ENCODE data around the gene PACRG.

Gene PACRG

DNA sequence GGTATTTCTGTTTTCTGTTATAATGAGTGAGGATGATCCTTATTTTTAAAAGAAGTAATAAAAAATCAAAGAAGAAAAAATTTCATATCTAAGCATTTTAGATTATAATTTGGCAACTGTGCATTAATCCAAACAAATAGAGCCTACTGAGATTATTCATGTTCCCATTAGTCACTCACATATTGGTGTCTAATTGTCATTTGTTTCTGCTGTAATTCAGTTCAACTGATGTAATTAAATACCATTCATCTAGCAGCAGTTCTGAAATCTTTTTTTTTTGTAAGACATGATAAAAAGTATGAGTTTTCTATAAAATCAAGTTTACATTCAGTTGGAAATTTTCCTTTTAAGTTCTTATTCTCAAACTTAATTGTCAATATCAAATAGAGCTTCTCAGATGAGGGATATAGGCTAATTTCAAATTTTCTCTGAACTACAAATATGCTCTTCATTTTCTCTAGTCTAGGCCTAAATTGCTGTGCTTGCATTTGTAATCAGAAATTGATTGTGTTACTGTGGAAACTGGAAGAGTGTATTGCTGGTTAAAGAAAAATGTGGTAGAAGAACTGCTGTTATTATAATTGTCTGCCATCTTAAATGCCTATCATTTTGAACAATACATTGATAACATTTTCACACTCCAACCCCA lies 23.6 kb downstream of the PACRG start:
- Histone ChIP-seq H3K4me3 (ENCODE audit: low read depth in 1 of 2, low read length in 1 of 2) (no peak overlapping the region), H3K27ac (no peak overlapping the region), H3K27me3 (no peaks in the 10 kb centered on the region), H3K36me3 (no peaks in the 10 kb centered on the region), H3K4me1 (ENCODE audit: control insufficient read depth in 1 of 2, insufficient read depth in 1 of 2, low read depth in 1 of 2, low read length in 1 of 2) (no peaks in the 10 kb centered on the region), H3K9me3 (no peaks in the 10 kb centered on the region)
- no peak for TF ChIP-seq CTCF (IDR thresholded peaks at IDR 0.05)

DNA sequence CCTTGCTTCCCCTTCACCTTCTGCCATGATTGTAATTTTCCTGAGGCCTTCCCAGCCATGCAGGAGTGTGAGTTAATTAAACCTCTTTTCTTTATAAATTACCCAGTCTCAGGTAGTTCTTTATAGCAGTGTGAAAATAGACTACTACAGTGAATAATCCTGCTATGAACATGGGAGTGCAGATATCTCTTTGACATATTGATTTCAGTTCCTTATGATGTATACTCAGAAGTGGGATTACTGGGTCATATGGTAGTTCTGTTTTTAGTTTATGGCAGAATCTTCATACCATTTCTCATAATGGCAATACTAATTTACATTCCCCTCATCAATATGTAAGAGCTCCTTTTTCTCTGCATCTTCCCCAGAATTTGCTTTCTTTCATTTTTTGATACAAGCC lies 26.0 kb downstream of the PACRG start:
- no peaks in the 10 kb centered on the region for H3K27me3 ChIP-seq
- TF ChIP-seq CTCF (IDR thresholded peaks at IDR 0.05): no peak

DNA sequence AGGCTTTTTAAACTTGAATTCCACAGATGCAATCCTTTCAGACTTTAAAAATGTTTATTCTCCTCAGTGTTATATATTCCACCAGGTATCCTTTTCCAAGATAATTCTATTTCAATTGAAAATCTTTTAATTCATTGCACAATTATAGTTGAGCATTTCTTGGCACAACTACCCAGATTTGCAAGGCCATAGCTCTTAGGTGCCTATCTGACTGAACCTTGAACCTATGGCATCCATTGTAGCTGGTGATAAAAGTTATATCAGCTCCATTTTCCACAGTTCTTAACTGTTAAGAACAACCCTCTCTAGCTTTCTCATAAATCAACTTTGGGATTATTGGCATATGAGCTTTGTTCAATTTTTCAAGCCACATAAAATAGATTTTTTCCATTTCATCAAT lies 42.4 kb downstream of the PACRG start:
- no peaks in the 10 kb centered on the region for H3K27me3 ChIP-seq
- H3K4me1 ChIP-seq (ENCODE audit: control insufficient read depth in 1 of 2, insufficient read depth in 1 of 2, low read depth in 1 of 2, low read length in 1 of 2): no peaks in the 10 kb centered on the region
- no peak for TF ChIP-seq CTCF (IDR thresholded peaks at IDR 0.05)
- no peak overlapping the region for H3K4me3 ChIP-seq (ENCODE audit: low read depth in 1 of 2, low read length in 1 of 2)
- H3K36me3 ChIP-seq: no peaks in the 10 kb centered on the region
- no peaks in the 10 kb centered on the region for H3K9me3 ChIP-seq
- H3K27ac ChIP-seq: no peak overlapping the region

More for the DNA sequence above, 26.0 kb downstream of the PACRG start:
- Histone ChIP-seq H3K4me3 (ENCODE audit: low read depth in 1 of 2, low read length in 1 of 2) (no peak overlapping the region), H3K4me1 (ENCODE audit: control insufficient read depth in 1 of 2, insufficient read depth in 1 of 2, low read depth in 1 of 2, low read length in 1 of 2) (no peaks in the 10 kb centered on the region), H3K27ac (no peak overlapping the region), H3K36me3 (no peaks in the 10 kb centered on the region), H3K9me3 (no peaks in the 10 kb centered on the region)

DNA sequence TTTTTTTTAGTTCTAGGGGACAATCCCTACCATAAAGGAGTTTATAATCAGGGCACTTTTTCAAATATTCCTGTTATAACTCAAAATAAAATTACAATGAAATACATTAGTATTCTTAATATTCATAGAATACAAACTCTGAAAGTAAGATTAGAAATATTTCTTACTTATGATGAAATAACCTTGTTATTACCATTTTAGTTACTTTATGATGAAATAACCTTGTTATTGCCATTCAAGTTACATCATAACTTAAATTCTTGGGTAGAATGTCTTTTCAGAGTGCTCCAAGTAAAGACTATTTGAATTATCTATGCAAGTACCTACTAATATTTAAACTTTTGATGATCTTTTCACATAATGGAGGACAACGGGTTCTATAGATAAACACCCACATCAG lies 43.2 kb downstream of the PACRG start:
- Histone ChIP-seq H3K27me3 (no peaks in the 10 kb centered on the region), H3K9me3 (no peaks in the 10 kb centered on the region), H3K4me3 (ENCODE audit: low read depth in 1 of 2, low read length in 1 of 2) (no peak overlapping the region), H3K36me3 (no peaks in the 10 kb centered on the region), H3K27ac (no peak overlapping the region), H3K4me1 (ENCODE audit: control insufficient read depth in 1 of 2, insufficient read depth in 1 of 2, low read depth in 1 of 2, low read length in 1 of 2) (no peaks in the 10 kb centered on the region)
- no peak for TF ChIP-seq CTCF (IDR thresholded peaks at IDR 0.05)

GRCh38 chr6:162772466-162772865 lies 44.7 kb downstream of the PACRG start:
- TF ChIP-seq CTCF (IDR thresholded peaks at IDR 0.05): no peak
- no peaks in the 10 kb centered on the region for H3K36me3 ChIP-seq
- no peaks in the 10 kb centered on the region for H3K4me1 ChIP-seq (ENCODE audit: control insufficient read depth in 1 of 2, insufficient read depth in 1 of 2, low read depth in 1 of 2, low read length in 1 of 2)
- no peak overlapping the region for H3K27ac ChIP-seq
- H3K9me3 ChIP-seq: no peaks in the 10 kb centered on the region
- no peaks in the 10 kb centered on the region for H3K27me3 ChIP-seq
- no peak overlapping the region for H3K4me3 ChIP-seq (ENCODE audit: low read depth in 1 of 2, low read length in 1 of 2)

Measured in neutrophil (primary cell).